Esophagus muscularis mucosa (tissue), 4 donors: ENCODE results near the gene MTHFR.

Experiments
- CTCF ChIP-seq, 3 experiments: fragments of 200-600 bp in 2 of 3; fragments of 450-650 bp in 1 of 3; sonication (generic) in 2 of 3; IDR thresholded peaks; one replicate each; pipeline ENCODE4 v1.5.1; 2017 to 2019; ENCODE audit warnings: antibody characterized with exemption in 3 of 3, mild to moderate bottlenecking in 2 of 3, moderate library complexity in 1 of 3
- EP300 ChIP-seq: sonication (generic); formaldehyde crosslinking; IDR thresholded peaks from one replicate; pipeline ENCODE4 v1.6.1; 2017; ENCODE audit warnings: antibody characterized with exemption
- POLR2A ChIP-seq: fragments of 450-650 bp; IDR thresholded peaks from one replicate; pipeline ENCODE4 v1.6.1; 2017; ENCODE audit warnings: antibody characterized with exemption, moderate library complexity, mild to moderate bottlenecking, low read depth

GRCh38 chr1:11774753-11775152 is 31.0 kb downstream of the MTHFR start:
- TF ChIP-seq EP300 (no peak), CTCF (IDR thresholded peaks at IDR 0.05) (no peak), POLR2A (no peak)
